A549 treated with GW870086 at 1 μM for 4 hours (cell line): ENCODE data around the gene TLCD2. TPM values are rescaled to one million over a fixed set of nuclear protein-coding genes. Genes with fewer than 3 reads are reported as not detected.

Experiments
- total RNA-seq: library from RNA; stranded (reverse); fragments of 200-300 nt; extraction: Qiagen RNA extraction; gene quantifications from 5 replicates; pipeline ENCODE4 v1.2.3, GENCODE V29; 2022; ENCODE audit warnings: low read depth

Gene TLCD2, protein sequence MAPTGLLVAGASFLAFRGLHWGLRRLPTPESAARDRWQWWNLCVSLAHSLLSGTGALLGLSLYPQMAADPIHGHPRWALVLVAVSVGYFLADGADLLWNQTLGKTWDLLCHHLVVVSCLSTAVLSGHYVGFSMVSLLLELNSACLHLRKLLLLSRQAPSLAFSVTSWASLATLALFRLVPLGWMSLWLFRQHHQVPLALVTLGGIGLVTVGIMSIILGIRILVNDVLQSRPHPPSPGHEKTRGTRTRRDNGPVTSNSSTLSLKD
- 0.97 to 1.9 TPM (median 1.6 TPM) in 5 replicates for total RNA-seq

DNA sequence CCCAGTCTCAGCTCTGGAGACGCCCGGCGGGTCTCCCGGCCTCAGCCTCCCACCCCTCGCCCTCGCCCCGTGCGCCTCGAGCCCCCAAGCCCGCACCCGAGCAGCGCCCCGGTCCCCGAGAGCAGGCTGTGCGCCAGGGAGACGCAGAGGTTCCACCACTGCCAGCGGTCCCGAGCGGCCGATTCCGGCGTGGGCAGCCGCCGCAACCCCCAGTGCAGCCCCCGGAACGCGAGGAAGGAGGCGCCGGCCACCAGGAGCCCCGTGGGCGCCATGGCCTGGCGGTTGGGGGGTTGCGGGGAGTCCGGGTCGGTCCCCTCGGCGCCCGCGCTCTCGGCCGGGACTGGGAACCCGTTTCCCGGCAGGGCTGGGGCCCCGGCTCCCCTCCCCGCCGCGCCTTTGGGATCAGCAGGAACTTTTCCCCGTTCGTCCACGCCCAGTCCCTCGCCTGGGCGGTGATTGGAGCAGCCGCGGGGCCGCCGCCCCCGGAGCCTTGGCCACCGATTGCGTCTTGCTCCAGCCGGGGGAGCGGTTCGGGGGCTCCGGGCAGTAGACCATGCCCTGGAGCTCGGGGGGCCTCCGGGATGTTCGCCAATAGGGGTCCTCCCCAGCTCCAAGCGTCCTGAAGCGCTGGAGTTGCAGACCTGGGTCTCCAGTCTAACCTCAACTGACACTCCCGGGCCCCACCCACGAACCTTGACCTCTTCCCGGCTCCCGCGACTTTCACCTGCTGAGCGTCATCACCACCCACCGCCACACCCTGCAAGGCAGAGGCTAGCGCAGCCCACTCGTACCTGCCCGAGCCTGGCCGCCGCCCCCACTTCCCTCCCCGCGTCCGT is at the start of gene TLCD2:
Gene TLCD2, minus strand, starts transcription at position 407 of the 836 bp plus-strand sequence. Its CDS starts 135 bp downstream, at position 272.

GRCh38 chr17:1742371-1743087 is 32.4 kb upstream of the TLCD2 start, which contains the start of gene SERPINF2:
Gene SERPINF2, plus strand, starts transcription at chr17:1742871. Its CDS starts 2,125 bp downstream, at chr17:1744996.

DNA sequence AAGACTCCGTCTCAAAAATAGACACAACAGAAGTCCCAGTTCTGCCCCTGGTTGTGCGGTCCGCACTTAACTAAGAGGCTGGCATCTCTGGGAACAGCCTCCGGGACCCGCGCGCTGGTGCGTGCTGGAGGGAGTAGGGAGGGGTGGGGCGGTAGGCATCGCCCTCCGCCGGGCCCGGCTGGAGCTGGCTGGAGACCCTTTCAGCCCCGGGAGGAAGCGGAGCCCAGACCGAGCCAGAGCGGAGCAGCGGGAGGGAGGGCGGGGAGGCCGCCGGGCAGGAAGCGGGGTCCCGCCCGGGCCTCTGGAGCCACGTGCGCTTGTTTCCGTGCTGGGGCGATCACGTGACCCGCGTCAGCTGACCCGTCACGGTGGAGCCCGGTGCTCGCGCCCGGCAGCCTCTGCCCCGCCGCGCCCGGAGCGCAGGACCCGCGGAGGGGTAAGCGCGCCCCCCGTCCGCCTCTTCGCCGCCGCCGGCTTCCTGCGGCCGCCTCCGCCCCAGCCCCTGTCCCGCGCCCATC is 14.2 kb upstream of the TLCD2 start, which contains the start of gene WDR81:
Gene WDR81, plus strand, starts transcription at position 354 of the 518 bp plus-strand sequence. CDS start 256 bp downstream, outside the sequence.

DNA sequence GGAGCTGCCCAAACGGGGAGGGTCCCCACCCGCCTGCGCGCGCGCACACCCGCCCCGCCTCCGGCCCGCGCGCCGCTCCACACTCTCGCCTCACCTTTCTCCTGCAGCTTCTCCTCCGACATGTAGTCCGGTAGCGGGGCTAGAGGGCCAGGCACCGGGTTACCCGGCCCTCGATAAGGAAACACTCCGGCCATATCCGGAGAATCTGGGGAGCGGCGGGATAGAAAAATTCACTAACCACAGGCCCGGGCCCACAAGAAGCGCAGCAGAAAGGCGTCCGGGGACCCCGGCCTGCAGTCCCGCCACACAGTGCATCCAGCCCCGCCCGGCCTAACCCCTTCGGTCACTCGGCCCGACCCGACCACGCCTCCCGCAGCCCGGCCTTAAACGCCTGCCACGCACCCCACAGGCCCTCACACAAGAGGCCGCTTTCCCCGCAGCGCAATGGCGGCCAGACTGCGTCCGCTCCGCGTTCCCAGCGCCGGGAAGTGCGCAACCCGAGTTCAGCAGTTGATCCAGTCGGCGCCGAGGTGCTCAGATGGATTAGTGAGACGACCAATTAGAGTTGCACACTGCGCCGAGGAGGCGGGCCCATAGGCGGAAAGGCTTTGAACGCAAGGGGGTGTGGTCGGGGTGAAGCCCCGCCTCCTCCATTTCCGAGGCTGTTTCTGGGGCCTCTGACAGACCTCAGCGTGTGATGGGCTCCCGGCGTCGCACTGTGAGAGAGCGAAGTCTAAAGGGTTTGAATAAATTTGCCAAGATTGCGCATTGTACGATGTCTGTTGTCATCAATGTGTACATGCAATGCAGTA is 25.6 kb downstream of the TLCD2 start, which contains the start of gene PRPF8:
Gene PRPF8, minus strand, starts transcription at position 490 of the 812 bp plus-strand sequence. Its CDS starts 296 bp downstream, at position 194.

Other genes with a start within 250 kb of the TLCD2 start
- gene MYO1C, start 217.7 kb downstream of the TLCD2 start, total RNA-seq, result 105 to 136 TPM (median 129 TPM) in 5 replicates
- gene INPP5K, start 193.8 kb downstream of the TLCD2 start, total RNA-seq, result 19.3 to 26.3 TPM (median 23.9 TPM) in 5 replicates
- 57.4 to 71.2 TPM (median 65.4 TPM) in 5 replicates for gene PITPNA, start 147.6 kb downstream of the TLCD2 start, total RNA-seq
- gene SLC43A2, start 81.5 kb downstream of the TLCD2 start, total RNA-seq, result 4.8 to 7.0 TPM (median 5.7 TPM) in 5 replicates
- gene SCARF1, start 64.6 kb downstream of the TLCD2 start, total RNA-seq, result 0.18 to 0.38 TPM (median 0.27 TPM) in 5 replicates
- gene RILP, start 60.5 kb downstream of the TLCD2 start, total RNA-seq, result 14.6 to 18.7 TPM (median 18.1 TPM) in 5 replicates
- gene PRPF8, start 25.5 kb downstream of the TLCD2 start, total RNA-seq, result 251 to 271 TPM (median 258 TPM) in 5 replicates
- 20.0 to 30.4 TPM (median 27.2 TPM) in 5 replicates for gene WDR81, start 14.3 kb upstream of the TLCD2 start, total RNA-seq
- 2.8 to 3.5 TPM (median 3.2 TPM) in 5 replicates for gene SERPINF2, start 32.5 kb upstream of the TLCD2 start, total RNA-seq
- gene SERPINF1, start 51.7 kb upstream of the TLCD2 start, total RNA-seq, result 1.2 to 2.3 TPM (median 1.9 TPM) in 5 replicates
- gene SMYD4, start 119.5 kb upstream of the TLCD2 start, total RNA-seq, result 8.0 to 10.0 TPM (median 8.9 TPM) in 5 replicates
- 60.2 to 87.1 TPM (median 81.8 TPM) in 5 replicates for gene RPA1, start 119.6 kb upstream of the TLCD2 start, total RNA-seq